Activated T-cell treated with anti-CD3 and anti-CD28 coated beads for 1 hour (primary cell): Measurements from ENCODE around the gene OSTF1.

ENCODE experiments used
- DNase-seq: peaks from one replicate; pipeline ENCODE4 v3.0.0-alpha.2; 2020; ENCODE audit warnings: low read depth

OSTF1 gene

GRCh38 chr9:75087824-75088645 is at the start of gene OSTF1, which contains the start of gene NMRK1:
TSS of gene OSTF1 (plus strand) at chr9:75088514. CDS start at chr9:75088693, 179 bp downstream.
TSS of gene NMRK1 (minus strand) at chr9:75088155. CDS start at chr9:75083115, 5,040 bp downstream.
- peak; percentile 83 for DNase-seq

- DNase-seq, result no peak
These were observed 49.3 kb upstream of the OSTF1 start for GRCh38 chr9:75039009-75039408.

GRCh38 chr9:75039801-75040200 is 48.5 kb upstream of the OSTF1 start:
- no peak for DNase-seq

GRCh38 chr9:75041041-75041440 is 47.3 kb upstream of the OSTF1 start:
- DNase-seq, result no peak

GRCh38 chr9:75046725-75047345 is 41.5 kb upstream of the OSTF1 start:
- no peak for DNase-seq

- no peak for DNase-seq
These were observed 40.8 kb upstream of the OSTF1 start for GRCh38 chr9:75047506-75047905.

GRCh38 chr9:75051285-75051684 is 37.0 kb upstream of the OSTF1 start:
- no peak for DNase-seq

- no peak for DNase-seq
These were observed 34.4 kb upstream of the OSTF1 start for GRCh38 chr9:75053869-75054268.

GRCh38 chr9:75054368-75055001 is 33.8 kb upstream of the OSTF1 start:
- DNase-seq, result no peak

GRCh38 chr9:75061169-75061568 is 27.1 kb upstream of the OSTF1 start:
- no peak for DNase-seq

- DNase-seq, result no peak
These were observed 24.6 kb upstream of the OSTF1 start for GRCh38 chr9:75063556-75064305.

- no peak for DNase-seq
These were observed 23.8 kb upstream of the OSTF1 start for GRCh38 chr9:75064307-75065025.

- DNase-seq, result no peak
These were observed 22.8 kb upstream of the OSTF1 start for GRCh38 chr9:75065510-75065909.

- no peak for DNase-seq
These were observed 20.4 kb upstream of the OSTF1 start for GRCh38 chr9:75067894-75068293.

GRCh38 chr9:75069171-75069570 is 19.1 kb upstream of the OSTF1 start:
- no peak for DNase-seq

- DNase-seq, result peak; percentile 46
These were observed 16.7 kb upstream of the OSTF1 start for GRCh38 chr9:75071530-75072122.

GRCh38 chr9:75072895-75073294 is 15.4 kb upstream of the OSTF1 start:
- DNase-seq, result no peak

GRCh38 chr9:75081632-75082031 is 6.7 kb upstream of the OSTF1 start:
- DNase-seq, result no peak

GRCh38 chr9:75083188-75083970 is 4.9 kb upstream of the OSTF1 start:
- DNase-seq, result peak; percentile 11

GRCh38 chr9:75084081-75084672 is 4.1 kb upstream of the OSTF1 start:
- no peak for DNase-seq
